IMR-90 (cell line): ENCODE data around the gene DCLK1.

Experiments used
- CTCF ChIP-seq: conservative IDR thresholded peaks from 2 replicates; pipeline ENCODE4 v1.5.1; 2012; ENCODE audit warnings: mild to moderate bottlenecking, low read depth, low read length, improper control_type of control experiment
- FOS ChIP-seq: fragments of 150-350 bp; IDR thresholded peaks from 2 replicates; pipeline ENCODE4 v1.6.1; 2016; ENCODE audit warnings: low read depth, low read length
- NFE2L2 ChIP-seq: fragments of 150-350 bp; IDR thresholded peaks from 2 replicates; pipeline ENCODE4 v1.6.1; 2016; ENCODE audit warnings: low read depth, mild to moderate bottlenecking, low read length
- POLR2A ChIP-seq: IDR thresholded peaks from 2 replicates; pipeline ENCODE4 v1.6.1; 2012; ENCODE audit warnings: mild to moderate bottlenecking, low read depth, low read length
- RCOR1 ChIP-seq: IDR thresholded peaks from 2 replicates; pipeline ENCODE4 v1.6.1; 2012; ENCODE audit warnings: mild to moderate bottlenecking, low read length, improper control_type of control experiment; ENCODE audit not compliant: insufficient replicate concordance
- RFX5 ChIP-seq: IDR thresholded peaks from 2 replicates; pipeline ENCODE4 v1.8.0; 2012; ENCODE audit warnings: low read depth, mild to moderate bottlenecking, low read length, moderate library complexity

- TF ChIP-seq CTCF (no peak), RFX5 (no peak), RCOR1 (no peak), NFE2L2 (no peak), POLR2A (no peak), FOS (no peak)
Measured at GRCh38 chr13:36062249-36062648, 68.9 kb downstream of the DCLK1 start.
